GM18867 (cell line): ENCODE results near the gene ZNF385C.

ENCODE experiments used
- ATAC-seq: cut with Tn5 transposase; IDR thresholded peaks from one replicate; pipeline ENCODE4 v1.9.1; 2021; ENCODE audit warnings: mild to moderate bottlenecking, moderate library complexity; ENCODE audit not compliant: unreplicated experiment

ZNF385C gene

DNA sequence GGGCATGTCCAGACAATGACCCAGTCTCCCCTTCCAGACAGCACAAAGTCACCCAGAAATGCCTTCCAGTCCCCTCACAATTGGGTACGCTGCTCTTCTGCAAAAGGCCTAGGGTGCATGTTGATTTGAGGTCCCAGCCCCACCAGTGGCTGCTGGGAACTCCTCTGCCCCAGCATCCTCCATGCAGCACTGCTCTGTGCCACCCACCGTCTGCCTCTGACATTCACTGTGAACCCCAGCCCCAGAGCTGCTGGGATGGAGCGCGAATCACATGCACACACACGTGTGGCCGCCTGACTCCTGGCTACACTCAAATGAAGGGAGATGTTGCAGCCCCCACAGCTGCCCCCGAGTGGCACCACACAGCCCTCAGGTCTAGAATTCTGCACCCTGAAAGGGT is 46.6 kb downstream of the ZNF385C start:
- no peak for ATAC-seq

DNA sequence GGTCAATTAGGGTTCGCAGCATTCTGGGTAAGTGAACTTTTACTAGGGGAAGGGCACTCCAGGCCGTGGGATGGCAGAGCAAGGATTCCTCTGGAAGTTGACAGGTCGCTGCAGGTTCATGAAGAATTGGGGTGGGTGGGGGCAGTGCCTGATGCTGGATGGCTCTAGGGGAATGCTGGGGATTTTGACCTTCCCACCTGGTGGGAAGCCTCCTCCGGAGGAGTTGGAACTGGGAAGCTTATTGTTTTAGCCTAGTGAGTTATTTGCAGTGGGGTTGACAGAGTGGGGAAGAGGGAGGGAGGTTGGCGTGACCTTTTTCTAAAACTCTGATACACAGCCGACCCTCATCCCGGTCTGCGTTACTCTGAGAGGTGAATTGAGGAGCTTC is 47.3 kb downstream of the ZNF385C start:
- ATAC-seq: no peak

DNA sequence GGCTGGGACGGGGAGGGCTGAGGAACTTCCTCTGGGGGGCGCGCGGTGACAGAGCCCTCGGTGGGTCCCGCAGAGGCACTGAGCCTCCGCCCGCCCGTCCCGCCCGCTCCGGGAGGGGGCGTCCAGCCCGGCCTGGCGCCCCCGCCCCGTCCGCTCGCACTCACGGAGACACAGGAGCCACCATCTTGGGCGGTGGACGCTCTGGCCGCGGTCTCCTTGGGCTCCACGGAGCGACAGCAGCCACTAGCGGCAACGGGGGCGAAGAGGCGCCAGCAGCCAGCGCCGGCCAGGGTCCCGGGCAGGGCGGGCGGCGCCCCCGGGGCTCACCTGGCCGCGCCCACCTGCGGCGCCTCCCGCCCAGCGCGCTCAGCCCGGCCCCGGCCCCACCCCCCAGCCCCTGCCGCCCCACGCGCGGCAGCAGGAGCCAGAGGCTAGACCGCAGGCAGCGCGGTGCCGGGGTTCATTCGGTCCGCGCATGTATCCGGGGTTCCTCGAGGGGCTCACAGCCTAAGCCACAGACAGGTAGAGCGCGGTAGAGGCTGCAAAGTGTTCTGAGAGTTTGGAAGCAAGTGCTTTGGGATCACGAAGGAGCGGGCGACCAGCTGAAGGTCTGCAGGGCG is 47.8 kb downstream of the ZNF385C start, which contains the start of gene C17orf113:
Gene C17orf113, minus strand, starts transcription at position 209 of the 620 bp plus-strand sequence. CDS start 7,225 bp downstream, outside the sequence.
- no peak for ATAC-seq

DNA sequence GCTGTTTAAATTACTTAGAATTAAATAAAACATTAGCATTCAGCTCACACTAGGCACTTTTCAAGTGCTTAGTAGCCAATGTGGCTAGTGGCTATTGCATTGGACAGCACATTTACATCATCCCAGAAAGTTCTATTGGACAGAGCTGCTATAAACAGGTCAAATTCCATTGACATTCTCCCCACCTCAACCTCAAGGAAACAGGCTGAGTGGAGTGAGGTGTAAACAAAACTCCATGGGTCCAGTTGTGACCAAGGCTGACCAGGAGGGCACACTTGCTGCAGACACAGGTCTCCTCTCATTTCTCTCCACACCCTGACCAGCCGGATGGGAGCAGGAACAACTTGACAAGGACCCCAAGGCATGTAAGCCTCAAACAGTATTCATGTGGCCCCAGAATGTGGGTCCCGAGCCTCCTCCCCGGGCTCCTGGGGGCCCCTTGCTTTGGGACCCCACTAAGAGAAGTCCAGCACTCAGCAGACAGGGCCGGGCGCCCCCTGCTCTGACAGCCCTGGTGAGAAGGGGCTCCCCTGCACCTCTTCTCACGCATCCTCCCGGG is 48.4 kb downstream of the ZNF385C start:
- ATAC-seq: no peak

DNA sequence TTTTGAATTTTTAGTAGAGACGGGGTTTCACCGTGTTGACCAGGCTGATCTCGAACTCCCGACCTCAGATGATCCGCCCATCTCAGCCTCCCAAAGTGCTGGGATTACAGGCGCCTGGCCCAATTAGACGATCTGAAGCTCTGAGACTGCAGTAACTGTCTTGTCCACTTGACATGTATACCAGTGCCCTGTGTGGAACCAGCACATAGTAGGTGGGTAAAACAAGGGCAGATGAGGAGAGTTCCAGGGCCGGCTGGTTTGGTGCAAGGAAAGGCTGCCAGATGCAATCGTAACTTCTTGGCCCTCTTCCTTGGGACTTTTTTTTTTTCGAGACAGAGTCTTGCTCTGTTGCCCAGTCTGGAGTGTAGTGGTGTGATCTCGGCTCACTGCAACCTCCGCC is 50.9 kb downstream of the ZNF385C start:
- ATAC-seq: no peak

DNA sequence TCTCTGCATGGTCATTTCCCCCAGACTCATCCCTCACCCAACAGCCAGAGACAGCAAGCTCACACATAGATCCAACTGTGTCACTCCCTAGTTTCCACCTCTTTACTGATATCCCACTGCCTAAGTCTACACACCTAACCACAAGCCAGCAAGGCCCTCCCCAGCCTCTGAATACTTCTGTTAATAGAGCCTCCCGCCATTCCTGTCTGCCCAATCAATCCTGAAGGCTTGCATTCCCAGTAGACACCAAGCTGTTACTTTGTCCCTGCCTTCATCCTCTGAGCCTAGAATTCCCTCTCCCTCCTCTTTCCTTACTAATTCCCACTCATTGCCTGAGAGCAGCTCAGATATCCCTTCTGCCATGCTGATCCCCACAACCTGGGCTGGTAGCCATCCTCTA is 52.6 kb downstream of the ZNF385C start:
- ATAC-seq: no peak

DNA sequence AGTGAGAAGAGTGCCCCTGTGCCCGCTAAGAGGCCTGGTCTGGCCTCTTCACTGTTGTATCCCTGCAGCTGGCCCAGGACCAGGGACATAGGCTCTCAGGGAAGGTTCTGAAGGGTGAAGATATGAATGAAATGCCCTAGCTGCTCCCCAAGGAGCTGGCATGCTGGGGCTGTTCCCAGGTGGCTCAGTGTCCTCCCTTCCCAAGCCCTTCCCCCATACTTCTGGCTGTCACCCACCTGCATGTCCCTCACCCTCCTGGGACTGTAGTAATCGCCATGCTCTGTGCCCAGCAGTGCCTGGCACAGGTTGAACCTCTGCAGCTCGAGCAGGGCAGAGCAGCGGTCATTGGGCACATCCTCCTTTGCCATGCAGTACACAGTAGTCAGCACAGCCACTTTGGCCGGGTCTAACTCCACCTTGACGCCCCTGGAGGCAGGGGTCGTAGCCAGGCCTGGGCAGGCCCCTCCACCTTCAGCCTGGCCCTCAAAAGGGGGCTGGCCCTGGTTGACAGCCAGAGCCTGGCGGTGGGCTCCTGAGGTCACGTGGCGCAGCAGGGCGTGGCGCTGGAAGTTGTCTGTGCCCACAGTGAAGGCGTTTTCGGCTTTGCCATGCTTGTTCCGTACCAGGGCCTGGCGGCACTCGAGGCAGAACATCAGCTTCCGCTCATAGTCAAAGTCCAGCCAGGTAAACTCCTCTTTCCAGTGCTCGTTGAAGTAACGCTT is 55.5 kb downstream of the ZNF385C start:
- no peak for ATAC-seq

DNA sequence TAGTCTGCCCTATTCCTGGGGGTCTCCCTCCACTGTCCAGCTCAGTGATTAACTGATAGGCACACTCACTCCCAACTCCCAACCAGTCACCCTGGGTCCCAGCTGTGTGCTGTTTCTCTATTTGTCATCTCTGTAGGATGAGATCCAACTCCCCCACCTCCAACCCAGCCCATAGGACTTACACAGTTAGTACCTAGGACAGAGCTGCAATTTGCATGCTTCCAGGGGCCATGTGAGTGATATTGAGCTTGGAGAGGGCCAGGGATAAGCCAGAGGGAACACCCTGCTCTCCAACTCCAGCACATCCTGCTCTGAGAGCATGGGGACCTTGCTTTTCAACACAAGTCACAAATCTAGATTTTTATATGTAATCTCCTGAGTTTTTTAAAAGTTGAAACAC is 56.7 kb downstream of the ZNF385C start:
- ATAC-seq: no peak

DNA sequence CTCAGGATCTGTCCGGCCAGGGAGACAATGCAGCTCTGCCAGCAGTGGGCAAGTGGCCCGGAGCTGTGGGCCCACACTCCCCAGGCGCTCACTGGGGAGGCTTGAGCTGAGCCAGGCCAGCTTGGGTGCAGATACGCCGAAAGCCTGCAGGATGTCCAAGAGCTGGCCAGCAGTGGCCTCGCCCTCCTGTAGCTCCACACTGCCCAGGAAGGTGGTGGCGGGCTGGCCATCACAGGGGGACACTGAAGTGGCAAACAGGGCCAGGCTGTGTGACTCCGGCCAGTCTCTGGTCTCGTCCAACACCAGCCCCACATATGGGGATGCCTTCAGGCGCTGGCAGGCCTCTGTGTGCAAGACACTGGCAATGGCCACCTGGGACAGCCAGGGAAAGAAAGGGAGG is 57.5 kb downstream of the ZNF385C start:
- ATAC-seq: no peak

DNA sequence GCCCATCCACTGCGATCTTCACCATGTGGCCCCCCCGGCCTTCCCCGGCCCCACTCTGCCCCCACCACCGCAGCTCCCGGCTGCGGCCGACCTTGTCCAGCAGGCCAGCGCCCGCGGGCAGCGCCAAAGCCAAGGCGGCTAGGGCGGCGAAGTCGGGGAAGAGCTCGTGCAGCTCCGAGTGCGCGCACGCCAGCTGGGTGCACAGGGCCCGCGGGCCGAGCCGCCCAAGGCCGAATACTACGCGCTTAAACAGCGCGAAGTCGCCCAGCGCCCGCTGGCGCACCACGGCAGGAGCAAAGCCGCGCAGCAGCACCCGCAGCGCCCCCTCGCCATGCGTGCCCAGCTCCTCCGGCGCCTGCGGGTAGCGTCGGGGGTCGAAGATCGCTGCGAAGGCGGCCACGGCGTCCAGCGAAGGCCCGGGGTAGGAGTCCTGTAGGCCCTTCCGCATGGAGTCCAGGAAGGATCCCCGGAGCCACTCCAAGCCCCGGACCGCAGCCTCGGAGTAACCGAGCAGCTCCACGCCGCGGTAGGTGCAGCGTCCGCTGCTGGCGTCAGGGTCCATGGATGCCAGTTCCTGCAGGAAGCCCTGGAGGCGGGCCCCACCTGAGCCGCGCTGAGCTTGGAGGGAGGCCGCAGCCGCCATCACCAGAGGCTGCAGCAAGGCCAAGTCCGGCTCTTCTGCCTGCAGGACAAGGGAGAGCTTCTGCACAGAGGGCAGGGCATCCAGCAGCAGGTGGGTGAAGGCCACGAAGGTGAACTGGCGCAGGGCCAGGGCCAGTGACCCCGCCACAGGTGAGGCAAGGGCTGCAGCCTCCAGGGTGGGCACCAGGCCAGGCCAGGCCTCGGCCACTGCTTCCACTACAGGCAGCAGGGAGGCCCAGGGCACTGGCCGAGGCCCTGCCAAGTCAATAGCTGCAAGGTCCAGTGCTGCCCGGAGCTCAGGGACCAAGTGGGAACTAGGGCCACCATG is 58.2 kb downstream of the ZNF385C start:
- no peak for ATAC-seq

DNA sequence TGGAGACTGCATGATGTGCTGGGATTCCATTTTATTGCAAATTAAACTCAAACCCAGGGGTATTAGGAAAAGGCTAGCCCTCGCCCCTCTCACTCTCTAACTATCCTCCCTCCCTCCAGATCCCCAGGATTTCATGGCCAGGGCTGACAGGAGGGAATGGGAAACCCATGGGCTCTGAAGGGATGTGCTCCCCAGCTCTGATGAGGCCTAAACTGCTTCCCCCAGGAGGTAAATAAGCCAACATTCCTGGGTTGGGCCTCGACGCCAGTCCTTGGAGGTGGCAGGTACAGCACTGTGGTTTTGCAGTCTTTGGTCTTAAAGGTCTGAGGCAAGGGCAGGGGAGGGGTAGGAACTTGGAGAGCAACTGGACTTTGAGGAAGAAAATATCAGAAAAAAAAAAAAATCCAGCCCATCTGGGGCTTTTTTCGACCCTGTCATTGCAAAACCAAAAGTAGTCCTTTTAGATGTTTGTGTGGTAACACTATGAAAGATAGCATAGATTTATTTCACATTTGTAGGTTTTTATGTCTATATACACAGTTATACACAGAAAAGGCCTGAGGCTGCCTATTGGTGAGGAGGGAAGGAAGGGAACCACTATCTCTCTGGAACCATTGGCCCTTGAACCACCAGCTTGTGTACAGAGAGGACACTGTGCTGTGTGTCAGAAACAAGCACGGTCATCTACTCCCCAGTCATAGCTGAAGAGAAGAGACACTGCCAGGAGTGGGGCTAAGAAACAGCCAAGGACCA is 59.9 kb downstream of the ZNF385C start:
- ATAC-seq: no peak

DNA sequence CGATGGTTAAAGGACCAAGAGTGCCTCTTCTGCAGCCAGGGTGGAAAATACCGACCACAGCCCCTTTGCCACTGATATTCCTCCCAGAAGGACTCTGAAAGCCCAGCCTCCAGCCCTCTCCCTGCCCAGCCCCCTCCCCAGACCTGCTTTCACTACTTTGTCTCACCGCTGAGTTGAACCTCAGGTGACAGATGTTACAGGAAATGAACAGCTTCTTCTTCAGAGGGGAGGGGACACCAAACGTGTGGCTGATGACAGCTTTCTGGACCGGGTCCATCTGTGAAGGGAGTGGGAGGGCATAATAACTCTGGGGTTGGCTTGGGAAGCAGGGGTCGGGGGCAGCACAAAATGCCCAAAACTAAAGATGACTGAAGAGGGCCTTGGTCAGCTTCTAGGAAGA is 64.2 kb downstream of the ZNF385C start:
- ATAC-seq: no peak

DNA sequence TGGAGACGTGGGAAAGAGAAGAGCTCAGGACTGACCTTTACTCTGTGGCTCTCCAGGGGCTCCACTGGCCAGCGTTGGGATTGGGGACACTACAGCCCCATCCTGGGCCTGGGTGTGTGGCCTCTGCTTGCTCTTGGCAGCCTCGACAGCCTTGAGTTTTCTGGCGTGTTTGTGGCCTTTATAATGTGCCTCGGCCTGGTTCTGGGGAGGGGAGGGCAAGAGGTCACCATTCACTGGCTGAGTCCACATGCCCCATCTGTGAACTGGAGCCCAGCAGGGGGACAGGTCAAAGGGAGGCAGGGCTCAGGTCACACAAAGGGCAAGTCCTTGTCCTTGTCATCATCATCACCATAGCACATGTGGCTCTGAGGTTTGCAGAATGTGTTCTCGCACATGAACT is 66.7 kb downstream of the ZNF385C start:
- ATAC-seq: no peak

DNA sequence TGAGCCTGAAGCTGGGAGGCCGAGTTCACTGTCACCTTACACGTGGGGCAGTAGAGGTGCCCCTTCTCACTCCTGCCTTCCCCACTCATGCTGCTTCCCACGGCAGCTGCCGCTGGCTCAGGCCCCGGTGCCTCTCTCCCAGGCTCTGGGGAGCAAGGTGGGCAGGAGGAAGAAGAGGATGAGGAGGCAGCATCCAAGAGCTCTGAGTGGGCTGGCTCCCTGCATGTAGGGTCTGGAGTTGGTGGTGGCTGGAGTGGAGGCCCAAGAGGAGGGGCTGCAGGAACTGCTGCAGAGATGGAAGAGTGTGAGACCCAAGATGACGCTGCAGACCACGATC is 69.5 kb downstream of the ZNF385C start:
- no peak for ATAC-seq

DNA sequence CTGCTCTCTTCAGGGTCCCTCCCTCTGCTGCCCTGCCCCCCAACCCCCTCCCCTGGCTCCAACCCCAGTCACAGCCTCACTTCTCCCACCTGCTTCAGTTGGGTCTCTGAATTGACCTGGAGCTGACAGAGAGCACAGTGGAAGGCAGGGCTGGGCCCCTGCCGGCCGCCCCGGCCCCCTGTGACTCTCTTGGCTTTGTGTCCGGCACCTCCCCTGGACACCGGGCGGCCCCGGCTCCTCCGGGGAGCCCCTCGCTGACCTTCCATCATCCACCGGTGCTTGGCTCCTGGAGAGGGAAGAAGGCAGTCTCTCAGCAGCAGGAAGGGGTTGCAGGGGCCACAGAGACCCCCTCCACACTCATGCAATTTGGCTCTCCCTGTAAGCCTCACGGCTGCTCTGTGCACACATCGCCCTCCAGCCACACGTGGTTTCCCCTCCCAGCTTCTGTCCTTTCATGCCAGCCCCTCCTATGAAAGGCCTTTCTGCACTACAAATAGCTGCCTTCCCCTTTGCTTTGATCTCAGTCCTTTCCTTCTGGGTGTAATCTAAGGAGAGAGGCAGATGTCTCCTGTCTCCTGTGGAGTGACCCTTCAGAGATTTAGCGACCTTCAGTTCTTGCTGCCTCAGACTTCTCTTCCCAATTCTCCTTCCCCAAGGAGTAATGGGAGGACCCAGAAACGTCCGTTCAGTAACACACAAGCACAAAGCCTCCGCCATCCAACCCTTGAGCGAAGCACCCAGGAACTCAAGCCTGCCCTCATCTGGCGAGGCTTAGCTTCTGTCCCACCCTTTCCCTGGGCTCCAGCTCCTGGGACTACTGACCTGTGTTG is 70.1 kb downstream of the ZNF385C start:
- ATAC-seq: no peak

DNA sequence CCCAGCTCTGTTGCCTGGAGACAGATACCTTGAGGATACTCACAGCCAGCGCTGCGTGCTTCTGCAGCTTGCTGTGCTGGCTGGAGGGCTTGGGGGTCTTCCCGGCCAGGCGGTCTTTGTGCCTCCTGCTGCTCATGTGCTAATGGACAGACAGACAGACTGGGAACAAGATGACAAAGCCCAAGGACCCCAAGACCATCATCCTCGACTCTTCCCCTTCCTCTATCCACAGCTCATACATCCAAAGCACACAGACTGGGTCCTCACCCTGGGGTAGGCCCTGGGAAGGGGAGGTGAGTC is 70.7 kb downstream of the ZNF385C start:
- ATAC-seq: no peak

DNA sequence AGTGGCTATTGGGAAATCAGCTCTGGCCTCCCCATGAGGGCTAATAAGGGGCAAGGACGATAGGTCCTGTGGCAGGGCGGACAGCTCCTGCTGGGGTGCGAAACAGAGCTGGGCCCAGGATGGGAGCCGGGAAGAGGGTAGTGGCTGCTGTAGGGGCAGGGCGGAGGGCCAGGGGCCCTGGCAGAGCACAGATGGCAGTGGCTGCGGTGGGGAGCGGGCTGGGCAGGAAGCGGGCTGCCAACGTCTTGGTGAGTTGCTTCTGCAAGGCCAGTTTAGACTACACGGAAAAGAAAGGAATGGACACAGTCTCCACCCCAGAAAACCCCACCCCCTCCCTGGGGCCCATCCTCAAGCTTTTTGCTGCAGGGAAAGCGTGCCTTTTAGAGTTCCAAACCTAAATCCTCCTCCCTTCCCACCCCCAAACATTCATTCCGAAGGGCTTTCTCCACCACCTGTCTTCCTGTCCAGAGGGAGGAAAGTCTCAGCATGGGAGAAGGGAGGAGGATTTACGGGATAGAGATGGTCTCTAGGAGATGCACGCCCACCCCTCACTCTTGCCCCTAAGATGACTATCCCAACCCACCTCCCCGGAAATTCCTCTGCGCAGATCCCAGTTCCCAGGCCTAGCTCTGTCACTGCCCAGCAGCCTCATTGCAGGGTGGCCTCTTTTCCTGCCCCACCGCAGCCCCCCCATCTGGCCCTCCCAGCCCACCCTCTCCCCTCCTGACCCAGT is 71.2 kb downstream of the ZNF385C start:
- ATAC-seq: no peak

DNA sequence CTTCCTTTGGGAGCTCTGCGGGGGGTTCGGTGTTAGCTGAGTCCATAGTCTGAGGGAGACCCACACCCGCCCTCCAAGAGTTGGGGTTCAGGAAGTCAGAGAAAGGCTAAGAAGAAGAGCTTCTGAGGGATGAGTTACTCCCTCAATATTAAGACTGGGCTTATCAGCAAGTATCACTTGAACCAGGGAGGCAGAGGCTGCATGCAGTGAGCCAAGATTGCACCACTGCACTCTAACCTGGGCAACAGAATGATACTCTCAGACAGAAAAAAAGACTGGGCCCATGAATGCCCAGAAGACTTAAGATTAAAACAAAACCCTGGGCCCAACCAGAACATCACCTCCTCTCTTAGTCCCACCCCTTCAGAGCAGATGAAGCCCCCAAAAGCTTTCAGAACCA is 72.3 kb downstream of the ZNF385C start:
- ATAC-seq: no peak

DNA sequence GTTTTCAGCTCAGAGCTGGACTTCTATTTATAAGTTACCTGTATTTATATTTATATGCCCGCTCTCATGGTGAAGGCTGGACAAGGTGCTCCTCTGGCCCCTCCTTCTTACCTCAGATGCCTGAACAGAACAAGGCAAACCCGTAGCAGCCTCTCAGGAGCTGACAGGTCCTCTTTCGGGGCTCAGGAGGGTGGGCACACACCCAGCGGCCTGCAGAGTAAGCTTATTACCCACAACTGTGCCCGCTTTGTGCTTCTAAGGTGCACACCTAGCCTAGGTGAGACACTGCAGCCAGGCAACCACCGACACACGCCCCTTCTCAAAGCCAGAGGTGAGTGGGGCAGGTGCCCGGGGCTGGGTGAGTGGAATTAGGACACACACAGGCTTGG is 73.1 kb downstream of the ZNF385C start:
- no peak for ATAC-seq
